ENCODE data around the gene CSH1.

- TF ChIP-seq CTCF (IDR thresholded peaks at IDR 0.05; ENCODE audit: low read depth, low read length, poor library complexity, severe bottlenecking) (no peak), EZH2phosphoT487 (IDR thresholded peaks at IDR 0.05; ENCODE audit: borderline replicate concordance, low read length) (no peak)
Observed at GRCh38 chr17:63930951-63931575, 34.7 kb upstream of the CSH1 start.

All from DOHH2 (cell line).